Esophagus squamous epithelium (tissue), 5 donors: ENCODE data around the gene MEGF6. TPM values are rescaled to one million over a fixed set of nuclear protein-coding genes. Genes with fewer than 3 reads are reported as not detected.

Experiments
- DNase-seq: peaks from one replicate; lab custom pipeline; 2025; lab: John Stamatoyannopoulos, UW
- H3K27ac ChIP-seq, 4 donors: fragments of 200-600 bp; sonication (generic); one replicate each; pipeline ENCODE4 v1.5.1; 2016 to 2019; ENCODE audit warnings: mild to moderate bottlenecking in 1 of 4
- H3K27me3 ChIP-seq, 4 donors: fragments of 200-600 bp; sonication (generic); 1 replicate in 3 of 4; 2 replicates in 1 of 4; pipeline versions ENCODE4 v1.5.1 to v1.6.0; 2017 to 2021; ENCODE audit warnings: antibody characterized with exemption in 1 of 4
- H3K36me3 ChIP-seq, 3 donors: fragments of 200-600 bp; sonication (generic); one replicate each; pipeline ENCODE4 v1.5.1; 2016 to 2019
- H3K4me1 ChIP-seq, 3 donors: fragments of 200-600 bp; sonication (generic); one replicate each; pipeline ENCODE4 v1.5.1; 2017 to 2019
- H3K4me3 ChIP-seq, 4 donors: fragments of 200-600 bp; sonication (generic); 1 replicate in 3 of 4; 2 replicates in 1 of 4; pipeline ENCODE4 v1.5.1; 2016 to 2019; ENCODE audit warnings: mild to moderate bottlenecking in 2 of 4, moderate library complexity in 1 of 4
- H3K9me3 ChIP-seq, 3 donors: fragments of 200-600 bp; sonication (generic); one replicate each; pipeline ENCODE4 v1.5.1; 2016 to 2019
- CTCF ChIP-seq, 6 experiments: fragments of 450-650 bp in 4 of 6; fragments of 200-600 bp in 2 of 6; sonication (generic) in 2 of 6; IDR thresholded peaks; one replicate each; pipeline ENCODE4 v1.5.1; 2016 to 2019; ENCODE audit warnings: antibody characterized with exemption in 6 of 6, mild to moderate bottlenecking in 4 of 6, moderate library complexity in 4 of 6
- POLR2A ChIP-seq, 4 donors: fragments of 450-650 bp; IDR thresholded peaks; one replicate each; pipeline ENCODE4 v1.6.1; 2017; ENCODE audit warnings: antibody characterized with exemption in 4 of 4, mild to moderate bottlenecking in 4 of 4, moderate library complexity in 3 of 4
- WGBS, 2 donors: methylation state at CpG; one replicate each; pipeline ENCODE4 v1.1.5; 2018; 5-methylcytosine and 5-hydroxymethylcytosine counted together
- intact Hi-C: fragments of 100-400 bp; cut with DNase I; formaldehyde crosslinking; loops from one replicate; pipeline ENCODE4 v1.15.0; 2022
- total RNA-seq, 4 donors: library from RNA; depleted of rRNA; stranded (reverse); fragments of >200 nt; gene quantifications; one replicate each; pipeline ENCODE4 v1.1.0, GENCODE V29; 2016
- donor health status: DM: yes; HTN: yes; CAD: no.

The MEGF6 gene
- total RNA-seq, 4 donors from 2014 or later: 8.8 to 27.1 (median 16.8) TPM

GRCh38 chr1:3657578-3658230, 46.4 kb upstream of the MEGF6 start:
- Histone ChIP-seq H3K27ac (no peak overlapping the region), H3K27me3 (peaks cover 0 to 64% (median 4%) of the 10 kb centered on the region in 4 donors), H3K36me3 (no peaks in the 10 kb centered on the region), H3K4me3 (no peak overlapping the region), H3K4me1 (peaks cover 3 to 5% (median 4%) of the 10 kb centered on the region in 3 donors), H3K9me3 (no peaks in the 10 kb centered on the region)
- TF ChIP-seq CTCF (IDR thresholded peaks at IDR 0.05): no peak
- no peak for TF ChIP-seq POLR2A (IDR thresholded peaks at IDR 0.05)
- no peak for DNase-seq
- 86 to 89% methylated on average over 11 to 14 of the region's 26 CpGs for WGBS, 2 donors
- intact Hi-C loops: no loop called here

- peaks cover 0 to 64% (median 5%) of the 10 kb centered on the region in 4 donors for H3K27me3 ChIP-seq
- 59 to 81% methylated on average over 6 of the region's 6 CpGs for WGBS, 2 donors
Measured at GRCh38 chr1:3657096-3657475, 45.8 kb upstream of the MEGF6 start.

GRCh38 chr1:3656450-3657095, 45.3 kb upstream of the MEGF6 start:
- intact Hi-C loops: no loop called here
- H3K27me3 ChIP-seq: peaks cover 0 to 67% (median 9%) of the 10 kb centered on the region in 4 donors
- no peak for TF ChIP-seq POLR2A (IDR thresholded peaks at IDR 0.05)
- no peak for TF ChIP-seq CTCF (IDR thresholded peaks at IDR 0.05)
- H3K4me3 ChIP-seq: no peak overlapping the region
- 83 to 85% methylated on average over 12 to 13 of the region's 13 CpGs for WGBS, 2 donors
- no peaks in the 10 kb centered on the region for H3K36me3 ChIP-seq
- H3K27ac ChIP-seq: no peak overlapping the region
- H3K4me1 ChIP-seq: peaks cover 9 to 16% (median 14%) of the 10 kb centered on the region in 3 donors
- no peaks in the 10 kb centered on the region for H3K9me3 ChIP-seq
- DNase-seq: no peak

More at GRCh38 chr1:3657096-3657475, 45.8 kb upstream of the MEGF6 start:
- intact Hi-C loops: no loop called here
- H3K36me3 ChIP-seq: no peaks in the 10 kb centered on the region
- DNase-seq: no peak
- H3K27ac ChIP-seq: no peak overlapping the region
- no peak overlapping the region for H3K4me3 ChIP-seq
- H3K4me1 ChIP-seq: peaks cover 5 to 11% (median 9%) of the 10 kb centered on the region in 3 donors
- no peaks in the 10 kb centered on the region for H3K9me3 ChIP-seq
- TF ChIP-seq POLR2A (IDR thresholded peaks at IDR 0.05) (no peak), CTCF (IDR thresholded peaks at IDR 0.05) (no peak)

GRCh38 chr1:3654549-3655281, 43.4 kb upstream of the MEGF6 start:
- Histone ChIP-seq H3K4me1 (peaks cover 23 to 33% (median 31%) of the 10 kb centered on the region in 3 donors), H3K27me3 (peaks cover 12 to 83% (median 20%) of the 10 kb centered on the region in 4 donors), H3K27ac (no peak overlapping the region), H3K4me3 (no peak overlapping the region), H3K36me3 (no peaks in the 10 kb centered on the region), H3K9me3 (no peaks in the 10 kb centered on the region)
- DNase-seq: no peak
- WGBS, 2 donors: 87 to 90% methylated on average over 15 to 20 of the region's 22 CpGs
- intact Hi-C loops: no loop called here
- TF ChIP-seq CTCF (IDR thresholded peaks at IDR 0.05) (no peak), POLR2A (IDR thresholded peaks at IDR 0.05) (no peak)

- no peak for DNase-seq
- H3K36me3 ChIP-seq: no peaks in the 10 kb centered on the region
- no peak for TF ChIP-seq POLR2A (IDR thresholded peaks at IDR 0.05)
- TF ChIP-seq CTCF (IDR thresholded peaks at IDR 0.05): no peak
- WGBS, 2 donors: 41 to 49% methylated on average over 2 to 6 of the region's 10 CpGs
- peaks cover 29 to 46% (median 37%) of the 10 kb centered on the region in 3 donors for H3K4me1 ChIP-seq
- peaks cover 12 to 80% (median 20%) of the 10 kb centered on the region in 4 donors for H3K27me3 ChIP-seq
- H3K27ac ChIP-seq: no peak overlapping the region
- no peaks in the 10 kb centered on the region for H3K9me3 ChIP-seq
- intact Hi-C loops: no loop called here
- H3K4me3 ChIP-seq: peak overlapping the region in 1 of 4 donors; percentile 77
Measured at GRCh38 chr1:3653286-3653618, 41.9 kb upstream of the MEGF6 start.
